PC-9 (cell line): ENCODE results near the gene ARHGAP26.

ENCODE experiments used
- CTCF ChIP-seq: fragments of 200-600 bp; sonication (generic); conservative IDR thresholded peaks from 2 replicates; pipeline ENCODE4 v1.6.1; 2017; ENCODE audit warnings: mixed run types, antibody characterized with exemption, mild to moderate bottlenecking, moderate library complexity
- EZH2 ChIP-seq: fragments of 200-600 bp; sonication (generic); IDR thresholded peaks from 2 replicates; pipeline ENCODE4 v1.8.0; 2017; ENCODE audit warnings: antibody characterized with exemption, low read depth

GRCh38 chr5:142971303-142972013, 201.3 kb downstream of the ARHGAP26 start:
- TF ChIP-seq CTCF (no peak), EZH2 (no peak)
